BE2C (cell line): ENCODE data around the gene PIP4K2B.

Source experiments
- DNase-seq: peaks from one replicate; pipeline ENCODE4 v3.0.0-alpha.2; 2020
- H3K27me3 ChIP-seq: fragments of 250-450 bp; sonication (Bioruptor Pico); 2 replicates; pipeline ENCODE4 v1.5.1; 2020; ENCODE audit warnings: mild to moderate bottlenecking
- H3K36me3 ChIP-seq: fragments of 250-450 bp; sonication (Bioruptor Pico); 2 replicates; pipeline ENCODE4 v1.5.1; 2020; ENCODE audit warnings: mild to moderate bottlenecking
- H3K4me1 ChIP-seq: fragments of 250-450 bp; sonication (Bioruptor Pico); 2 replicates; pipeline ENCODE4 v1.5.1; 2020
- H3K4me3 ChIP-seq: 2 replicates; pipeline ENCODE4 v1.5.1; 2011; ENCODE audit warnings: low read depth, low read length
- H3K9me3 ChIP-seq: fragments of 250-450 bp; sonication (Bioruptor Pico); 2 replicates; pipeline ENCODE4 v1.5.1; 2020
- TF ChIP-seq, protein P1 (sequence below): IDR thresholded peaks from 2 replicates; pipeline ENCODE4 v1.5.1; 2012; ENCODE audit warnings: mild to moderate bottlenecking, low read depth, low read length

Gene PIP4K2B

DNA sequence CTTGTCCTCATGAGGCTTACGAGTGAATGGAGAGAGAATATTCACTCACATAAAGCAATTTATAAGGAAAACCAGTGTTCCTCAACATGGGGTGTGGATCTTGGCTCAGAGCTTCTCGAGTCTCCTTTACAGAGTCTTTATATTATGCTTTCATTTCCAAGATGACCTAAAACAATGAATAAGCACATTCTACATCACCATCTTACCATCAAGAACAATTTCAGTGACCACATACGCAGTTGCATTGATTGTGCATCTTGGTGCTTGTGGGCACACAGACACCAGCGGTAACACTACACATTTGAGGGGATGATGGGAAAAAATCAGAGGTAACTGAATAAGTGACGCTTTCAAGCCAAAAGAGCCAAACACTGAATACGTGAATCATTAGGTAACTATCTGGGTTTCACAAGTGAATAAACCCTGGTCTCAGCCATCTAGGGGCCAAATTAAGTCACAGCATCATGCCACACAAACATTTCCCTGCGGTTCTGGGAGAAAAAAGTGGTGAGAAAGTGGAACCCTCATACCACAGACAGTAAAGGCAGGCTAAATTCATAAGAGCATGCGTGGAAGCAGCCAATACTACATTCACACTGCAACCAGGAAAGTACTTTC is 16.3 kb upstream of the PIP4K2B start:
- TF ChIP-seq, protein P1, sequence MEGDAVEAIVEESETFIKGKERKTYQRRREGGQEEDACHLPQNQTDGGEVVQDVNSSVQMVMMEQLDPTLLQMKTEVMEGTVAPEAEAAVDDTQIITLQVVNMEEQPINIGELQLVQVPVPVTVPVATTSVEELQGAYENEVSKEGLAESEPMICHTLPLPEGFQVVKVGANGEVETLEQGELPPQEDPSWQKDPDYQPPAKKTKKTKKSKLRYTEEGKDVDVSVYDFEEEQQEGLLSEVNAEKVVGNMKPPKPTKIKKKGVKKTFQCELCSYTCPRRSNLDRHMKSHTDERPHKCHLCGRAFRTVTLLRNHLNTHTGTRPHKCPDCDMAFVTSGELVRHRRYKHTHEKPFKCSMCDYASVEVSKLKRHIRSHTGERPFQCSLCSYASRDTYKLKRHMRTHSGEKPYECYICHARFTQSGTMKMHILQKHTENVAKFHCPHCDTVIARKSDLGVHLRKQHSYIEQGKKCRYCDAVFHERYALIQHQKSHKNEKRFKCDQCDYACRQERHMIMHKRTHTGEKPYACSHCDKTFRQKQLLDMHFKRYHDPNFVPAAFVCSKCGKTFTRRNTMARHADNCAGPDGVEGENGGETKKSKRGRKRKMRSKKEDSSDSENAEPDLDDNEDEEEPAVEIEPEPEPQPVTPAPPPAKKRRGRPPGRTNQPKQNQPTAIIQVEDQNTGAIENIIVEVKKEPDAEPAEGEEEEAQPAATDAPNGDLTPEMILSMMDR = peak; percentile 37
- no peak for DNase-seq
- H3K36me3 ChIP-seq = peaks cover 53% of the 10 kb centered on the region
- no peaks in the 10 kb centered on the region for H3K4me1 ChIP-seq
- H3K27me3 ChIP-seq = no peaks in the 10 kb centered on the region
- no peaks in the 10 kb centered on the region for H3K9me3 ChIP-seq
- no peak overlapping the region for H3K4me3 ChIP-seq

DNA sequence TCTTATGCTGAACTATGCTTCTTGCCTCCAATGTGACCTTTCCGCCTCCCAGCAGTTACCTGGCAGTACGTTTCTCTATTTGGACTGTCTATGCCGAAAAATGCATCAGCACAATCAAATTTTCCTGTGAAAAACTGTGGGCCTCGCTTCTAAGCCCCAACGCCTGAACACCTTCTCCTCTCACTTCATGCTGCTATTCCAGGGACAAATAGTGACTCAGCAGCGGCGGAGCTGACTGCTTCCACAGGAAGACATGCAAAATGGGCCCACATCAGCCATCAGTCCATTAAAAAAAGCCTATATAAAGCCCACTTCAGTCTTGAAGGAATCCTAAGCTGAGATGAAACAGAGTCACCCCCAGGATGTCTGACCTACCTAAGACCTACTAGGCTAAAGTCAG is 10.5 kb upstream of the PIP4K2B start:
- no peaks in the 10 kb centered on the region for H3K9me3 ChIP-seq
- no peaks in the 10 kb centered on the region for H3K27me3 ChIP-seq
- TF ChIP-seq, protein P1 = no peak
- no peaks in the 10 kb centered on the region for H3K4me1 ChIP-seq
- no peak overlapping the region for H3K4me3 ChIP-seq
- no peak for DNase-seq
- peaks cover 62% of the 10 kb centered on the region for H3K36me3 ChIP-seq

DNA sequence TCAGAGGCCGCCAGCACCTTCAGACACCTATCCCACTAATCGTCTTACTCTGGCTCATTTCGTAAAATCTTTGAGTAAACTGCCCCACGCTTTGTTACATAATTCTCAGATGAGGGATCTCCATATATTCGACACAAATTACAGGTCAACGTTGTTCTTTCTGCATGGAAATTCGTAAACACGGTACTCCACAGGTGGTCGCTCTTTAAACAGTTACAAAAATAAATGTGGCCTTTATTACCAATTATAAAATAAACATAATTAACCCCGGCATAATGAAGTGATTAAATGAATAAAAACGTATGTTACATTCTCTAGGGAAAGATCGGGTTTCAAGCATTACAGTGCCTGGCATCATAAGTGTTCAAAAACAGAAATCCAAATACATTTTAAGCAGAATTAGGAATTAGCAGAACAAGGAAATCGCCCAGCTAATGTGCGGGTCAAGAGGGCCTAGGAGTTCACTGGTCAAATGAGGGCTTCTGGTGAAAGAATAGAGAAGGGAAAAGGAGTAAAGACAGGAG is 943 bp upstream of the PIP4K2B start:
- peaks cover 3% of the 10 kb centered on the region for H3K4me1 ChIP-seq
- H3K27me3 ChIP-seq = no peaks in the 10 kb centered on the region
- DNase-seq = no peak
- H3K36me3 ChIP-seq = peaks cover 40% of the 10 kb centered on the region
- peak overlapping the region; percentile 75 for H3K4me3 ChIP-seq
- no peaks in the 10 kb centered on the region for H3K9me3 ChIP-seq
- TF ChIP-seq, protein P1 = no peak

DNA sequence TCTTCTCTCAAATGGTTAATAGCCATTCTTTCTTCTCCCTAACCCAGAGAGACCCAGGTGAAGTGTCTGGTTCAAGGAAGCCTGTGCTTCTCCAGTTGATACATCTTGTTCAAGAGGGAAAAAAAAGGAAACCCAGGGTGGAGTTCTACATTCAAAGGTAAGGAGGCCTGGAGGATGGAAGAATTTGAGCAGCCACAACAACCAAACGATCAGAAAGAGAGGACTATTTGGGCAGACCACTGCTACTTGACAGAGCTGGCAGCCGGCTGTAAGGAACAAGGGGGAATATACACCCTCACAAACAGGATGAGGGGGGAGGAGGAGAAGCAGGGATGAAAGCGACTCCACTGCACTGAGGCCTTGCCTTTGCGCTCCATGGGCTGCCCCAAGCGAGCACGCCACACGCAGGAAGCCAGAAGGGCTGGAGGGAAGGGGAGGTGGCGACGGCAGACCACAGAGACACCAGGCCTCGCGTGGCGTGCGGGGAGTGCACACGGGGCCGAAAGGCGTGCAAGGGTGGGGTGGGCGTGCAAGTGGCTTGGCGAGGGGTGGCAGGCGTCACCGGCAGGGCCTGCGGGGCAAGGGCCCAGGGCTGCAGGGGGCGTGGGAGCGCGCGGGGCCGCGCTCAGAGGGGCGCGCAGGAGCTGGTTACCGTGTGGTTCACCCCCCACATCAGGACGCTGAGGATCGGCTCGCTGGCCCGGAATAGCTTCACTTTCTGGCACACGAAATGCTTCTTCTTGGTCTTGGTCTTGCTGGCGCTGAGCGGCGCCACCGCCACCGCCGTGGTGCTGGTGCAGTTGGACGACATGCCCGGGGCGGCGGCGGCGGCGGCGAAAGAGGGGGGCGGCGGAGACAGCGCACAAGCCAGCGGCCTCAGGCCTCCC is 499 bp downstream of the PIP4K2B start:
- H3K36me3 ChIP-seq = peaks cover 33% of the 10 kb centered on the region

DNA sequence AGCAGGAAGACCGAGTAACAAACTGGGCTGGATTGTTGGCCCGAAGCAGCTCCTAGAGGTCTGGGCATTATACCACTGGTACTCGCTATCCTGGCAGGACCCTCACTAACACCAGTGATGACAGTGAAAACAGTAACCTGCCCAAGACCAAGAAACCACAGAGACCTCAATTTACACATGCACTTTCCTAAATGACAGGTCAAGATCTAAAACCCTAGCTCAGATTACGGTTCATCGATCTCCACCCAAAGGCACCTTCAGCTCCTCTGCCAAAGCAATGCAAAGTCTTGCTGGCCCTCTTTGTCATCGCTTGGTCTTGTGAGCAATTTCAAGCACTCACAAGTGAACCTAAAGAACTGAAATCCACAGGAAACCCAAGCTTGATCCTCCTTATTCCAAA is 1.5 kb downstream of the PIP4K2B start:
- TF ChIP-seq, protein P1 = no peak
- H3K4me3 ChIP-seq = peak overlapping the region; percentile 85
- no peak for DNase-seq
- no peaks in the 10 kb centered on the region for H3K27me3 ChIP-seq
- H3K9me3 ChIP-seq = no peaks in the 10 kb centered on the region
- H3K36me3 ChIP-seq = peaks cover 28% of the 10 kb centered on the region
- peaks cover 3% of the 10 kb centered on the region for H3K4me1 ChIP-seq

More for the DNA sequence above, 499 bp downstream of the PIP4K2B start:
- no peaks in the 10 kb centered on the region for H3K27me3 ChIP-seq
- peak overlapping the region; percentile 85 for H3K4me3 ChIP-seq
- no peaks in the 10 kb centered on the region for H3K9me3 ChIP-seq
- TF ChIP-seq, protein P1 = 0 out of 2 replicates have a peak, but pooled peaks have one; percentile 4
- H3K4me1 ChIP-seq = peaks cover 3% of the 10 kb centered on the region
- DNase-seq = no peak

DNA sequence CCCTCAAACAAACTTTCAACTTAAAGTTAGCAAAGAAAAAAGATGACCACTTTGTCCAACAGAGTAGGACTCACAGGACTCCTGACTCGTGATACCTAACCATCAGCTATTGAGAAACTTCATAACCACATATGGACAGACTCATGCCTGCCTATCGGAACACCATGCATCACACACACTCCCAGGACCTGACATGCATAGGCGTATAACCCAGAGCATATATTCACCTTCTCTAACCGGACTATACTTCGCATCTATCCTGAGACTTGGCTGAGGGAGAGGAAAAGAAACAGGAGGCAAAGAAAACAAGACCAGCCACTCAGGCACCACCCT is 2.2 kb downstream of the PIP4K2B start:
- Histone ChIP-seq H3K4me3 (no peak overlapping the region), H3K36me3 (peaks cover 26% of the 10 kb centered on the region), H3K27me3 (no peaks in the 10 kb centered on the region), H3K4me1 (peaks cover 3% of the 10 kb centered on the region), H3K9me3 (no peaks in the 10 kb centered on the region)
- DNase-seq = no peak
- TF ChIP-seq, protein P1 = no peak
